D721Med (cell line): ENCODE data around the gene GPN3.

ENCODE experiments used
- DNase-seq: peaks from one replicate; pipeline ENCODE4 v3.0.0; 2011; ENCODE audit warnings: low spot score; ENCODE audit not compliant: insufficient read length
- FAIRE-seq: peaks from 2 replicates; lab custom pipeline; 2011; peaks lifted over from hg19 to GRCh38; lab: Jason Lieb, UNC
- TF ChIP-seq, protein P1 (sequence below): IDR thresholded peaks from 2 replicates; pipeline ENCODE4 v1.5.1; 2012; ENCODE audit warnings: mild to moderate bottlenecking, control low read depth; ENCODE audit not compliant: insufficient read depth; ENCODE audit errors: missing control alignments

The GPN3 gene

DNA sequence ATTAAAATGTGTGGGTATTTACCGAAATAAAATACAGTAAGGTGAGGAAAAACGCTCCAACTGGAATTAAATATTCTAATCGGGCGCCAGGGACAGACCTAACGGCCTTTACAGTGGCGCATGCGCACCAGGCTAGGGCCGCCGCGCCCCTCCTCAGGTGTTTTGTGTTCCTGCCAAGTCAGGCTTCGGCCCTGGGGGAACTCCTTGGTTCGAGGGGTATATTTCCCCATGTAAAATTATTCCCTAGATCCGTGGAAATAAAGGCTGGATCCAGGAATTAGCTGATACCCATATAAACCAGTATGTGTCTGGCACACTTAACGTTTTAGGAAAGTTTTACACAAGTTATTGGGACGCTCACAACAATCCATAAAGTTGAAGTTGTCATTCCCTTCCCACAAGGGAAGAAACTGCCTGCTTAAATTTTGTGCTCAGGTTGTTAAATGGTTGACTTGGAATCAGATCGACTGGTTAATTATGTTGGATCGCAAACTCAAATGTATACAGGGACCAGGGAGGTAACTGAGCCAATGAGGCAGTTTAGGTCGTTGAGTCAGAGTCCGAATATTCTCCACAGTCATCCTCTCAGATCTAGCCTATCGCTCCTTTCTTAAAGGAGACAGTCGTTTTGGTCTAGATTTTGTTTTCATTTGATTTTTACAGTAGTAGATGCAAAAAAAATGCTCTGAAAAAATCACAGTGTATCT lies 63.9 kb downstream of the GPN3 start:
- TF ChIP-seq, protein P1, sequence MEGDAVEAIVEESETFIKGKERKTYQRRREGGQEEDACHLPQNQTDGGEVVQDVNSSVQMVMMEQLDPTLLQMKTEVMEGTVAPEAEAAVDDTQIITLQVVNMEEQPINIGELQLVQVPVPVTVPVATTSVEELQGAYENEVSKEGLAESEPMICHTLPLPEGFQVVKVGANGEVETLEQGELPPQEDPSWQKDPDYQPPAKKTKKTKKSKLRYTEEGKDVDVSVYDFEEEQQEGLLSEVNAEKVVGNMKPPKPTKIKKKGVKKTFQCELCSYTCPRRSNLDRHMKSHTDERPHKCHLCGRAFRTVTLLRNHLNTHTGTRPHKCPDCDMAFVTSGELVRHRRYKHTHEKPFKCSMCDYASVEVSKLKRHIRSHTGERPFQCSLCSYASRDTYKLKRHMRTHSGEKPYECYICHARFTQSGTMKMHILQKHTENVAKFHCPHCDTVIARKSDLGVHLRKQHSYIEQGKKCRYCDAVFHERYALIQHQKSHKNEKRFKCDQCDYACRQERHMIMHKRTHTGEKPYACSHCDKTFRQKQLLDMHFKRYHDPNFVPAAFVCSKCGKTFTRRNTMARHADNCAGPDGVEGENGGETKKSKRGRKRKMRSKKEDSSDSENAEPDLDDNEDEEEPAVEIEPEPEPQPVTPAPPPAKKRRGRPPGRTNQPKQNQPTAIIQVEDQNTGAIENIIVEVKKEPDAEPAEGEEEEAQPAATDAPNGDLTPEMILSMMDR = no peak
- DNase-seq (peak; percentile 66), FAIRE-seq (no peak)

DNA sequence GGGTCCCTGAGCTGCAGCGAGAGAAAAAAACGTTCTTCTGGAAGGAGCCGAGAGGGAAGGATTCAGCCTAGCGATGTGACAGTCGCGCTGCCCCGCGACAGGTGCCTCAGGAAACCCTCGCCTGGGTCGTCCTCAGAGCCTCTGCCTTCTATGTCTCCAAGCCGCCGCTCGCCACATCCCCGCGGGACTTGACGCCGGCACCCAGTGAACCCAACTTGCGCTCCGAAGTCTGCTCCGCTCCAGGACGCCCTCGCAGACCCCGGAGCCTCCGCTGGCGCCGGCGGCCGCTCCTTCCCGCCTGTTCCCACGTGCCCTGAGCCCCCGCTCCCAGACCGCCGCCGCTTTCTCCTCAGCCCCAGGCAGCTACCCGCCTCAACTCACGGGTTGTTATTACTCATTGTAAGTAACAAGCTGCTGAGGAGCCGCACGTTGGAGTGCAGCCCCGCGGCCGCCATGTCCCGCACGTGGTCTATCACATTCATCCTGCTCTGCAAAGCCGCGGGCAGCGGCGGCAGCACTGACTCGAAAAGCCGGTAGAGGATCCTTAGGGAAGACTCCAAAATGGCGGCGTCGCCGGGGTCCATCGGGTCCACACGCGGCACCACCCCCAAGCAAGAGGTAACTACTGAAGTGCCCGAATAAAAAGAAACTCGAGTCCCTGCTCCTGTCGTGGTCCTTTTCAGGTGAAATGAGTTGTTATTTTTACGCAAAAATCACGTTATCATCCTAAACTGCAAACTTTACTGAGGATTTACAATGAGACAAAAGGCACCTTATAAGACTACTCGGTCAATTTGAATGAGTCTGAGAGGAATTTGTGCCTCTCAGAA lies 64.7 kb downstream of the GPN3 start, which contains the start of gene ANAPC7:
Gene ANAPC7 (minus strand): TSS at position 563 of the 830 bp plus-strand sequence. CDS start 81 bp downstream, at position 482.
- peak; percentile 54 for DNase-seq
- FAIRE-seq = no peak
- TF ChIP-seq, protein P1 = no peak
